ENCODE results near the gene WT1.

Gene WT1

GRCh38 chr11:32420937-32421901 is 14.1 kb downstream of the WT1 start:
- DNase-seq = no peak

GRCh38 chr11:32420139-32420538 is 15.2 kb downstream of the WT1 start:
- no peak for DNase-seq

- DNase-seq = no peak
Observed at GRCh38 chr11:32418836-32419235, 16.5 kb downstream of the WT1 start.

DNA sequence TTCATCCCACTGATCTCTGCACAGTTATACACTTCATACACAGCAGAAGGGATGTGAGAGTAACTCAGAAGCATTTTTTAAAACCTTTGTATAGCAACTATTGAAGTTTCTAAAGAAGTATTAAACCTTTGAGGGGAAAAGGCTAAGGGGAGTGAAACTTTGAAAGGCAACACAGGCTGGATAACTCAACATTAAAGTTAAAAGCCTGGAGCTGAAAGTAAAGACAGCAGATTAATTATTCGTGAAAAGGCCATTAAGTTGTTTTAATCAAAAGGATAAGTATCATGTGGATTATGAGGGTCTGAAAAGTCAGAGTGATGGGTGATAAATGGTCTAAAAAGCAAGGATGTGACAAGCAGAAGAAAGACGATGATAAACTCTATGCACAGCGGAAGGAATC is 17.5 kb downstream of the WT1 start:
- no peak for DNase-seq

- DNase-seq = no peak
Observed at GRCh38 chr11:32416301-32416700, 19.0 kb downstream of the WT1 start.

DNA sequence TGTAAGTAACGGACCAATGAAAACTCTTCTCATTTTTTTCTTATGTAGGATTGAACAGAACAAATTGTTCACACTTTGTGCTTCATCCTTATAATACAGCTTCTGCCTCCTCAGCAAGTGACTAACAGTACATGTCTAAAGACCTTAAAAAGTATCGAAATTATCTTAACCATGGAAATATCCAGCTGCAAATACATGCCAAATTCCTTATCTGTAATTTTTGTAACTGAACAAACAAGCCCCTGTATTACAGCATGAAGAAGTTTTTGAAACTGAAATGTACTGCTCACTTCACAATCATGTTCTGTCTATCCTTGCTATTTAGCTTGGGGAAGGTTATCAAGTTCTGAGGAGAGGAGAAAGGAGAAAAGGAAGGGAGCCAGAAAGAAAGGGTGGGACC is 20.4 kb downstream of the WT1 start:
- DNase-seq = no peak

GRCh38 chr11:32411942-32412615 is 23.3 kb downstream of the WT1 start:
- DNase-seq = no peak

GRCh38 chr11:32405592-32405991 is 29.7 kb downstream of the WT1 start:
- no peak for DNase-seq

GRCh38 chr11:32402836-32403235 is 32.5 kb downstream of the WT1 start:
- no peak for DNase-seq

GRCh38 chr11:32400670-32401369 is 34.5 kb downstream of the WT1 start:
- no peak for DNase-seq

DNA sequence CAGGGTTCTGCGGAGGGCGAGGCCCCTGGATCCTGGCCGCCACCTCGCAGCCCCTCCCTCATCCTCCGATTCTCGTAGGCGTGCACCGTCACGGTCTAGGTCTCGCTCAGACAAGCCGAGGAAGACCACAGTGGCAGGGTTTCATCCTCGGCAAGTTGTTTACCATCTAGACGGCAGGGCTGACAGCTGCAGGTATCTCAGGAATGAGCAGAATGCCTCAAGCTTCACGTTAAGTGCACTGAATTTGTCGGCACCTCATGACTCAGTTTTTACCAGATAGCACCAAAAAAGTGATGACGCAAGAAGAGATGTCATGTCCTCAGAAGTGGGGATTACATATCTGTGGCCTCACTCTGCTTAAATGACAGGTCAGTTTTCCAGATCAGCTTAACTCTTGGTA is 35.1 kb downstream of the WT1 start:
- no peak for DNase-seq

GRCh38 chr11:32396991-32397390 is 38.3 kb downstream of the WT1 start:
- DNase-seq = no peak

GRCh38 chr11:32396331-32396730 is 39.0 kb downstream of the WT1 start:
- DNase-seq = no peak

DNA sequence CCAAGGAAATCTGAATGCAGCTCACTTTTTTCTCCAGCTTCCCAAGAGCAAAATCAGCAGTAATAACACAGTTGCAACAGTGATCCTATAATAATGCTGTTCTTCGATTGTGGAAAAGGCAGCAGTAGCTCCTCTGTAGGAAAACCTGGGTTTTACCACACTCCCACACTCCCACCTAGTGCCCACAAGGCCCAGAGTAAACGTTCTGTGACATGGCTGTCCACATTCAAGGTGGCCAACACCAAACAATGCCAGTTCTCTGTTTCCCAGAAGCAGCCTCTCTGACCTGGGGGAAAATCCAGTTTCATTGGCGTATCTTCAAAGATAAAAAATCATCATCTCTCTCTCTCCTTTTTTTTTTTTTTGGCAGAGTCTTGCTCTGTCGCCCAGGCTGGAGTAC is 40.2 kb downstream of the WT1 start:
- DNase-seq = no peak

- no peak for DNase-seq
Observed at GRCh38 chr11:32392840-32393239, 42.5 kb downstream of the WT1 start.

GRCh38 chr11:32391956-32392553 is 43.3 kb downstream of the WT1 start:
- no peak for DNase-seq

- no peak for DNase-seq
Observed at GRCh38 chr11:32391479-32391878, 43.9 kb downstream of the WT1 start.

DNA sequence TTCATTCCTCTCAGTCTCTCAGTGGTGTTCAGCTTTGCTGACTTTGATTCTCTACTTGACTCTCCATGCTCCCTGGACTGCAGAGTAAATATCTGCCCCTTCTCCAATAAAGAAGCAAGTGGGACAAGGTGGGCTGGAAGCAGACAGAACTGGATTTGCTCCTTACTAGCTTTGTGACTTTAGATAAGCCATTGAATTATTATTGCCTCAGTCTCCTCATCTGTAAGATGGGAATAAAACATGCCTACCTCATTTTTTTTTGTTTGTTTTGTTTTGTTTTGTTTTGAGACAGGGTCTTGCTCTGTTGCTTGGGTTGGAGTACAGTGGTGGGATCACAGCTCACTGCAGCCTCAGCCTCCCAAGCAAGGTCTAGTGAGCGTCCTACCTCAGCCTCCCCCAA is 44.6 kb downstream of the WT1 start:
- DNase-seq = no peak

- DNase-seq = no peak
Observed at GRCh38 chr11:32388871-32389770, 46.2 kb downstream of the WT1 start.

DNA sequence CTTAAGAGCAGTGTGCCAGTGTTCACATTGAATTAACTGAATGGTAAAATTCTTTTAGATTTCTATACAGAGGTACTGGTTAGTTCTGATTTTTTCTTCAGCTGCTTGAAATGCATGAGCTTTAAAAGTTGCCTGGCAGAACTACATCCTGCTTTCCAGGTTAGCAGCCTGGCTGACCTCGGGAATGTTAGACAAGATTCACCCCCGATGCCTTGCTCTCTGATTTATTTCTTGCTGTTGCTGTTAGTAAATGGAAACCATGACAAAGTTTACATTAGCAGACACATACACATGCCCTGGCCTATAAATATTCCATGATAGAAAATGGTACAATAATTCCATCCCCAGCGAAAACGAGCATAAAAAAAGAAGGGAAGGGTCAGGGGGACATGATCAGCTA is 47.0 kb downstream of the WT1 start:
- DNase-seq = no peak

GRCh38 chr11:32387411-32387810 is 47.9 kb downstream of the WT1 start:
- no peak for DNase-seq

GRCh38 chr11:32386770-32387377 is 48.5 kb downstream of the WT1 start:
- DNase-seq = no peak
